ENCODE measurements around the gene HPCAL1. TPM values are rescaled to one million over a fixed set of nuclear protein-coding genes. Genes with fewer than 3 reads are reported as not detected.
A peak's percentile ranks its signal among the peaks of the same experiment; 100 is the strongest.

HPCAL1 gene
- total RNA-seq, 1 donor from 2014 or later, result 401 TPM

DNA sequence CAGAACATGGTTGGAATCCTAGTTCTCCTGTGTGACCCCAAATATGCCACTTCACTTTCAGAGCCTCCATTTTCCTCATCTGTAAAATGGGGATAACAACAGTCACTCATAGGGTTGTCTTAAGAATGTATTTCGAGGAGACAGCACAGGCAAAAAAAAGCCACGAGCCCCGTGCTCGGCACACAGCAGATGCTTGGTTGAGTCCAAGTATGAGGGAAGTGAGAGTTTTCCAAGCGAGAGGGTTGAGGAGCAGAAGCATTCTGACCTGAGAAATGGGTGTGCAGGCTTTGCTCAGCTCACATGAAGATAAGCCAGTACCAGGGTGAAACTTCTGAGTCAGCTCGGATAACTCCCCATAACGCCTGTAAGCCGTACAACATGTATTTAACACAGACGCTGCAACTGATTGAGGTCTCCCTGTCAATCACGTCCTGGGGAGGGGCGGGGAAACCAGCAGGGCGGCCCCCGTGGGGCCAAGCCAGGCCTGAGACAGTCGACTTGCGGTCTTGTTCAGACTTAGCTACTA lies 168.4 kb downstream of the HPCAL1 start:
- DNase-seq (ENCODE audit: low spot score in 2 of 2), result peak in 1 of 2 donors; percentile 51
- H3K27me3 ChIP-seq, result no peaks in the 10 kb centered on the region
- no peak overlapping the region for H3K4me3 ChIP-seq
- H3K4me1 ChIP-seq, result no peaks in the 10 kb centered on the region
- intact Hi-C loops (cut with DNase I), result no loop called here
- no peak overlapping the region for H3K27ac ChIP-seq
- H3K36me3 ChIP-seq, result no peaks in the 10 kb centered on the region
- no peak for TF ChIP-seq CTCF (IDR thresholded peaks at IDR 0.05)
- no peaks in the 10 kb centered on the region for H3K9me3 ChIP-seq

- Histone ChIP-seq H3K4me3 (no peak overlapping the region), H3K36me3 (no peaks in the 10 kb centered on the region), H3K9me3 (no peaks in the 10 kb centered on the region), H3K27me3 (no peaks in the 10 kb centered on the region), H3K27ac (no peak overlapping the region), H3K4me1 (no peaks in the 10 kb centered on the region)
- peak in 1 of 2 donors; percentile 27 for DNase-seq (ENCODE audit: low spot score in 2 of 2)
- no peak for TF ChIP-seq CTCF (IDR thresholded peaks at IDR 0.05)
- intact Hi-C loops (cut with DNase I), result no loop called here
Measured at GRCh38 chr2:10471955-10472354, 169.3 kb downstream of the HPCAL1 start.

DNA sequence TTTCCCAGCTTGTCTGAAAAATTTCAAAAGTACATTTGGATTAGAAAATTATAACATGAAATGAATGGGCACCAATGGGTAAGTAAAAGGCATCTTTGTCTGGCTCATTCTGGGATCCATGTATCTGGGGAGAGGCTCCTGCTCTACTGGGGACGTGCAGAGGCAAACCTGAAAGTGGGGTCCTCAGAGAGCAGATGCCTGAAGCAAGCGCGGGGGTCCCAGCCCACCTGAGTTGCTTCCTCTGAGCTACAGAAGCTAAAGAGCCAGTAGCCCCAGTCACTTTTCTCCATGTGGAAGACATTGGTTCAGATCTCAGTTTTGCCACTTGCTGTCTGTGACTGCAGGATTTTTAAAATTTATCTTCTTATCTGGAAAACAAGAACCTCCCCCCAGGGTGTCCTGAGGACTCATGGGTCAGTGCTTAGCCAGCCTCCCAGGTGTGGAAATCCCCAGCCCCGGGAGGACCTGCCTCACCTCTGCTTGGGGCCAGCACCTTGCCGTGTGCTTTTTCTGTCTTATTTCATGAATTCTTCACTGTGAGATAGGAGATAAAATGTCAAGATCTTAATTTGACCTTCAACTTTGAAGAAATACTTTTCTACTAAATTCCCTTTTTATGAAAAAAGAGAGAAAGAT lies 170.5 kb downstream of the HPCAL1 start:
- no peak for TF ChIP-seq CTCF (IDR thresholded peaks at IDR 0.05)
- H3K4me3 ChIP-seq, result no peak overlapping the region
- H3K27me3 ChIP-seq, result no peaks in the 10 kb centered on the region
- intact Hi-C loops (cut with DNase I), result no loop called here
- H3K36me3 ChIP-seq, result no peaks in the 10 kb centered on the region
- H3K4me1 ChIP-seq, result no peaks in the 10 kb centered on the region
- DNase-seq (ENCODE audit: low spot score in 2 of 2), result no peak
- no peak overlapping the region for H3K27ac ChIP-seq
- no peaks in the 10 kb centered on the region for H3K9me3 ChIP-seq

GRCh38 chr2:10475221-10475722 lies 172.6 kb downstream of the HPCAL1 start:
- H3K4me3 ChIP-seq, result no peak overlapping the region
- H3K36me3 ChIP-seq, result no peaks in the 10 kb centered on the region
- TF ChIP-seq CTCF (IDR thresholded peaks at IDR 0.05), result no peak
- no peaks in the 10 kb centered on the region for H3K4me1 ChIP-seq
- DNase-seq (ENCODE audit: low spot score in 2 of 2), result no peak
- no peaks in the 10 kb centered on the region for H3K27me3 ChIP-seq
- intact Hi-C loops (cut with DNase I), result loop anchor here (5.0 kb wide), 1 partner anchor 1322 kb away; no protein-coding TSS in a partner anchor
- no peaks in the 10 kb centered on the region for H3K9me3 ChIP-seq
- no peak overlapping the region for H3K27ac ChIP-seq

DNA sequence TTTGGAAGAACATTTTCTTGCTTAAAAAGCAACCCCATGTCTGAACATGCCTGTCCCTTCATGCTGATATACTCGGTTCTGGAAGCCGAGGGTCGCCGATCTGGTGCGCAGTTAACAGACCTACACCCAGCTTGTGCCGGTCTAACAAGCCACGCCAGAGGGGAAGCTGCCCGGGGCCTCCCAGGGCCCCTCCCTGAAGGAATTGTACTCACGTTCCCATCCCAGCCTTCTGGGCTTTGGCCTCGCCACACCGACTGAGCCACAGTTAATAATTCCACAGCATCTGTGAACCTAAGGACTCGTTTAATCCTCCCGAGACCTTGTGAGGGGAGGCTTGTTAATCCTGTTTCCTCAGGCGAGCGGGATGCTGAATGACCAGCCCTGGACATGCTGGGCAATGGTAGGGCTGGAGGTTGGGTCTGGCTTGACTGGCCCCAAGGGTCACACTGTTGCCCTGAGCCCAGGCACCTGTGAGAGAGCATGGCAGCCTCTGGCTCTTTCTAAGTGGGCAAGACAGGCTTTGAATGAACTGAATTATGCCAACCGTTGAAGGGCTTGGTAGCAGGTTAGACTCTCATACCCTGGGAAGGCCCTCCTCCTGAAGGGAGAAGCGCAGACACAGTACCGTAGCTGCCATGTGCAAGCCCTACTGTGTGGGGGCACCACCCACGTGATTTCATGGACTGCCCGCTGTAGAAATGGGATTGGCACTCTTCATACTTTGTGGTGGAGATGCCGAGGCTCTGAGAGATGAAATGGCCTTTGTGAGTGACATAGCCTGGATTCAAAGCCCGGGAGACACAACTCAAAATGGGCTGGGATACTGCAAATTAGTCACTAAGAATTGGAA lies 173.3 kb downstream of the HPCAL1 start:
- Histone ChIP-seq H3K4me3 (no peak overlapping the region), H3K27ac (no peak overlapping the region), H3K9me3 (no peaks in the 10 kb centered on the region), H3K4me1 (no peaks in the 10 kb centered on the region), H3K36me3 (no peaks in the 10 kb centered on the region), H3K27me3 (no peaks in the 10 kb centered on the region)
- intact Hi-C loops (cut with DNase I), result loop anchor here (5.0 kb wide), 1 partner anchor 1321 kb away; no protein-coding TSS in a partner anchor
- no peak for DNase-seq (ENCODE audit: low spot score in 2 of 2)
- TF ChIP-seq CTCF (IDR thresholded peaks at IDR 0.05), result no peak
